Stimulated activated naive B cell treated with anti-CD40 and anti-IgM and Interleukin-4, amounts not matched to agents 10 μg/mL and 1 μg/mL and 100 μg/mL, for 72 hours (primary cell): Measurements from ENCODE around the gene ELP4.

Experiments
- ATAC-seq, 2 donors: fragments of 150-1000 bp; cut with Tn5 transposase; replicated peaks; 2 replicates each; pipeline ENCODE4 v1.10.0; 2021; ENCODE audit warnings: moderate library complexity in 1 of 2
- DNase-seq: peaks from one replicate; pipeline ENCODE4 v3.0.0; 2021
- H3K27ac Mint-ChIP-seq: one replicate; pipeline ENCODE4 v1.8.0; 2022; ENCODE audit warnings: mild to moderate bottlenecking, mixed read lengths
- H3K27me3 Mint-ChIP-seq, 2 donors: one replicate each; pipeline ENCODE4 v1.8.0; 2022; ENCODE audit warnings: mixed read lengths in 2 of 2
- H3K36me3 Mint-ChIP-seq, 2 donors: one replicate each; pipeline ENCODE4 v1.8.0; 2022; ENCODE audit warnings: mixed read lengths in 2 of 2, mild to moderate bottlenecking in 1 of 2
- H3K4me1 Mint-ChIP-seq, 2 donors: one replicate each; pipeline ENCODE4 v1.8.0; 2022; ENCODE audit warnings: mixed read lengths in 2 of 2, mild to moderate bottlenecking in 1 of 2
- H3K4me3 Mint-ChIP-seq, 2 donors: one replicate each; pipeline ENCODE4 v1.8.0; 2022; ENCODE audit warnings: mild to moderate bottlenecking in 2 of 2, mixed read lengths in 2 of 2, moderate library complexity in 1 of 2
- H3K9me3 Mint-ChIP-seq, 2 donors: one replicate each; pipeline ENCODE4 v1.8.0; 2022; ENCODE audit warnings: mixed read lengths in 2 of 2, mild to moderate bottlenecking in 1 of 2

The ELP4 gene

GRCh38 chr11:31768749-31769640 lies 259.4 kb downstream of the ELP4 start:
- no peaks in the 10 kb centered on the region for H3K27me3 Mint-ChIP-seq
- DNase-seq (no peak), ATAC-seq (no peak)
- H3K36me3 Mint-ChIP-seq, result peaks cover 9 to 26% of the 10 kb centered on the region in 2 donors
- H3K4me1 Mint-ChIP-seq, result no peaks in the 10 kb centered on the region
- H3K27ac Mint-ChIP-seq, result no peak overlapping the region
- no peak overlapping the region for H3K4me3 Mint-ChIP-seq
- no peaks in the 10 kb centered on the region for H3K9me3 Mint-ChIP-seq

DNA sequence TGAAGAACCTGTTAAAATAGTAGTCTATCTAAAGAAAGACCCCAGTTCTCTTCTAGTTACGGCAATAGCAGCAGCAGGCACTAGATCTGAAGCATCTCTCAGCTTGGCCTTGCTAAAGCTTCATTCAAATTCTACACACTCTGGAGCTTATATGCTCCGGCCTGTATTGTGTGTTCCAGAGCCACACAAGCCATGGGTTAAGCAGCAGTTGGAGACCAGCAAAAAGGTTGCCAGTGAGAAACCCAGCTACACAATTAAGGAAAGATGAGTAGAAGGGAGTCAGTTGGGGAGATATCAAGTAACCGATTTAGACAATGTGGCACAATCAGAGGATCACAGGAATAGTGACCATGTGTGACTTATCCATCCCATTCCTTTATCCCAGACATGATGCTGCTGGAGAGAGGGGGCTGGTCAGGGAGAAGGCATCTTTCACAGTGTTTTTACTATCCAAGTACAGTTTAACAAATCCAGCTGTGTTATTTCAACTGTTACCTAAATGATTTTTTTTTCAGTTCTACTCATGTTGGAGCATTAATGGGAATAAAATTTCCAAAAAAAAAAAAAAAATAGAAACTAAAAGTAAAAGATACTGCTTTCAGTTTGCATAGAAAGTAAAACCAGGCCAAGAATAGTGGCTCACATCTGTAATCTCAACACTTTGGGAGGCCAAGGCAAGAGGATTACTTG lies 260.6 kb downstream of the ELP4 start:
- H3K27ac Mint-ChIP-seq, result no peak overlapping the region
- H3K4me1 Mint-ChIP-seq, result no peaks in the 10 kb centered on the region
- no peaks in the 10 kb centered on the region for H3K27me3 Mint-ChIP-seq
- DNase-seq (no peak), ATAC-seq (no peak)
- H3K9me3 Mint-ChIP-seq, result no peaks in the 10 kb centered on the region
- H3K4me3 Mint-ChIP-seq, result no peak overlapping the region
- peaks cover 9 to 26% of the 10 kb centered on the region in 2 donors for H3K36me3 Mint-ChIP-seq

DNA sequence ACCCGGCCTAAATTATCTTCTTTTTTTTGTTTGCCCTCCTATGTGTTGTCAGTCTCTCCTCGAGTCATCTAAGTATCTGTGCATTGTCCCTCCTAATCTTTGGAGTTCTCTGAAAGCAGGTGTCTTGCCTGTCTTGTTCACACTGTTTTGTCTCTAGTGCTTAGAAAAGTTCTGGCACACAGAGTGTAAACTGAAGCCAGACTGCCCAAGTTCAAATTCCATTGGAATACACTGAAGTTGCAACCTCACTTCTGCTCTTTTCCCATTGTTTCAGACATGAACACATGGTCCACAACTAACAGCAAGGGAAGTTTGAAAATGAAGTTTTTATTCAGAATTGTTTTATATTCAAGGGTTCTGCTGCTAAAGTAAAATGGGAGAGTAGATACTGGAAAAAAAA lies 262.8 kb downstream of the ELP4 start:
- Mint-ChIP-seq H3K9me3 (peaks cover under 1 to 1% of the 10 kb centered on the region in 2 donors), H3K27me3 (no peaks in the 10 kb centered on the region), H3K4me3 (no peak overlapping the region), H3K27ac (no peak overlapping the region), H3K36me3 (peaks cover 12 to 29% of the 10 kb centered on the region in 2 donors), H3K4me1 (no peaks in the 10 kb centered on the region)
- DNase-seq, result no peak
- no peak for ATAC-seq

- H3K27ac Mint-ChIP-seq, result no peak overlapping the region
- H3K9me3 Mint-ChIP-seq, result peaks cover 2 to 4% of the 10 kb centered on the region in 2 donors
- no peak for DNase-seq
- no peak for ATAC-seq
- H3K36me3 Mint-ChIP-seq, result peaks cover 9 to 17% of the 10 kb centered on the region in 2 donors
- no peak overlapping the region for H3K4me3 Mint-ChIP-seq
- no peaks in the 10 kb centered on the region for H3K27me3 Mint-ChIP-seq
- no peaks in the 10 kb centered on the region for H3K4me1 Mint-ChIP-seq
Measured at GRCh38 chr11:31779374-31779791, 269.8 kb downstream of the ELP4 start.

GRCh38 chr11:31780078-31780477 lies 270.5 kb downstream of the ELP4 start:
- Mint-ChIP-seq H3K27ac (no peak overlapping the region), H3K27me3 (no peaks in the 10 kb centered on the region), H3K4me1 (no peaks in the 10 kb centered on the region), H3K9me3 (peaks cover 2 to 4% of the 10 kb centered on the region in 2 donors), H3K4me3 (no peak overlapping the region), H3K36me3 (peaks cover 9 to 17% of the 10 kb centered on the region in 2 donors)
- DNase-seq (no peak), ATAC-seq (no peak)

GRCh38 chr11:31780480-31780971 lies 271.0 kb downstream of the ELP4 start:
- H3K9me3 Mint-ChIP-seq, result peaks cover 2 to 4% of the 10 kb centered on the region in 2 donors
- H3K27ac Mint-ChIP-seq, result no peak overlapping the region
- H3K27me3 Mint-ChIP-seq, result no peaks in the 10 kb centered on the region
- ATAC-seq (no peak), DNase-seq (no peak)
- no peaks in the 10 kb centered on the region for H3K4me1 Mint-ChIP-seq
- peaks cover 9 to 17% of the 10 kb centered on the region in 2 donors for H3K36me3 Mint-ChIP-seq
- no peak overlapping the region for H3K4me3 Mint-ChIP-seq

DNA sequence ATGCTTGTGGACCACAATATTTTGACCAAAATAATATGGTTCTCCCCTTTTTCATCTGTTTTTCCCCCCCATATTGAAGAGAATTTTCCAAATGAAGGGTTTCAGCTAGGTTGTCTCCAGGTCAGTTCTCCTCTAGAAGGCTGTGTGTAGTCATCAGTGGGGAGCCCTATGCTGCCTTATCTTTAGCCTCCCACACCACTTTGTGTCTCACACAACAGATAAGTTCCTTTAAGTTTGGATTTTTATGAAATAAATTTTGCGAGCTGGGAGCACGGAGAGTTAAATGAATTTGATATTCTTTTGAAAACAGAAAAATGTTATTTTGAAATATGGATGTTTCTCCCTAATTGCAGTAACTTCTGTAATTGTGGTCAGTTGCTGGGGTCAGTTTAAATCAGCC lies 272.7 kb downstream of the ELP4 start:
- H3K36me3 Mint-ChIP-seq, result peaks cover 9 to 18% of the 10 kb centered on the region in 2 donors
- H3K4me3 Mint-ChIP-seq, result no peak overlapping the region
- DNase-seq (no peak), ATAC-seq (no peak)
- H3K27ac Mint-ChIP-seq, result no peak overlapping the region
- no peaks in the 10 kb centered on the region for H3K4me1 Mint-ChIP-seq
- H3K27me3 Mint-ChIP-seq, result no peaks in the 10 kb centered on the region
- H3K9me3 Mint-ChIP-seq, result peaks cover 2 to 4% of the 10 kb centered on the region in 2 donors

- Mint-ChIP-seq H3K27ac (no peak overlapping the region), H3K27me3 (no peaks in the 10 kb centered on the region), H3K36me3 (peaks cover 5 to 15% of the 10 kb centered on the region in 2 donors), H3K4me1 (no peaks in the 10 kb centered on the region), H3K9me3 (no peaks in the 10 kb centered on the region), H3K4me3 (no peak overlapping the region)
- ATAC-seq, result no peak
- no peak for DNase-seq
Measured at GRCh38 chr11:31783252-31783651, 273.7 kb downstream of the ELP4 start.

DNA sequence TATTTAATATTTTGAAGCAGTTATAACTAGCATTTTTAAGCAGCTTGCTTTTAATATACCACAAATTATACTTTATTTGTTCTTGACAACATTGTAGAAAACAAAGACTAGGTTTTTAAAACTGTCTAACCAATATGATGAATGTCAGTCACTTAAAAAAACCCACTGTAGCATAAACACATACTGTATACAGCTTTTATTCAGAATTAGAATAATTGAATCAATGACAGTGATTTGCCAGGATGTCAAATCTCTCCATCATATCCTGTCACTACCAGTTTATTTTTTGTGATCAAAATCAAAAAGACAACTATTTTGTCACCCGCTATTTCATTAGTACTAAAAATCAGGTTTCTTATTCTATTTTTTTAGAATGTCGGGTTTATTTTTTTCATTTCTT lies 275.0 kb downstream of the ELP4 start:
- DNase-seq (no peak), ATAC-seq (no peak)
- Mint-ChIP-seq H3K9me3 (no peaks in the 10 kb centered on the region), H3K27me3 (no peaks in the 10 kb centered on the region), H3K4me3 (no peak overlapping the region), H3K4me1 (no peaks in the 10 kb centered on the region), H3K36me3 (peaks cover 5 to 15% of the 10 kb centered on the region in 2 donors), H3K27ac (no peak overlapping the region)

DNA sequence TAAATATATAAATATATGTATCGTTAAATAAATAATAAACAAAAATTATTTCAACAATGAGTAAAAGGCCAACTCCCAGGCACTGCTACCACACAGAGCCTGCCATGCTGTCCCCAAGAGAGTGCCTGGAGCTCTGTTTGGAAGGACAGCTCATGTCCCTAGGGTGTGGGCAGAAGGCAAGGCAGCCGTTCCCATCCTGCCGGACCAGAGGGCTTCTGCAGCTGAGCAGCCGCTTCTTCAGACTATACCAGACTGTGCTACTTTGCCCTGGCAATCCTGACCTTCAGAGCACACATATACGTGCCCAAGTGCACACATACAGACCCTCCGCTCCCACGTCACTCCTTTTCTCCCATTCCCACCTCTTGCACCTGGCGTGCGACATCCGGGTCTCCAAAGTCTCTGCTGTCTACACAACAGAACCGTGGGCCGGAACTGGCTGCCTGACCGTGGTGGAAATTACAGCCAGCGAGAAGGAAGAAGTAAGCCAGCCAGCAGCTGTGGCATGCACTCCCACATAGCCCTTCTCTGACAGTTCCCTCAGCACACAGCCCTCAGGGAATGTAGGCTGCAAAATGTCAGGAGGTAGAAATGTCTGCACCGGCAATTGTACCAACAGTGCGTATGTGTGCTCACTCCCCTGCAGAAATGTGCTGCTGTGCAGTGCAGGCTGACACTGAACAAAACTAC lies 277.6 kb downstream of the ELP4 start:
- ATAC-seq, result no peak
- no peak overlapping the region for H3K27ac Mint-ChIP-seq

GRCh38 chr11:31788085-31788484 lies 278.5 kb downstream of the ELP4 start:
- ATAC-seq, result no peak

More for the DNA sequence above, 277.6 kb downstream of the ELP4 start:
- Mint-ChIP-seq H3K36me3 (peaks cover 5 to 11% of the 10 kb centered on the region in 2 donors), H3K27me3 (peaks cover 5 to 13% of the 10 kb centered on the region in 2 donors), H3K4me3 (no peak overlapping the region), H3K4me1 (no peaks in the 10 kb centered on the region), H3K9me3 (no peaks in the 10 kb centered on the region)
- no peak for DNase-seq

DNA sequence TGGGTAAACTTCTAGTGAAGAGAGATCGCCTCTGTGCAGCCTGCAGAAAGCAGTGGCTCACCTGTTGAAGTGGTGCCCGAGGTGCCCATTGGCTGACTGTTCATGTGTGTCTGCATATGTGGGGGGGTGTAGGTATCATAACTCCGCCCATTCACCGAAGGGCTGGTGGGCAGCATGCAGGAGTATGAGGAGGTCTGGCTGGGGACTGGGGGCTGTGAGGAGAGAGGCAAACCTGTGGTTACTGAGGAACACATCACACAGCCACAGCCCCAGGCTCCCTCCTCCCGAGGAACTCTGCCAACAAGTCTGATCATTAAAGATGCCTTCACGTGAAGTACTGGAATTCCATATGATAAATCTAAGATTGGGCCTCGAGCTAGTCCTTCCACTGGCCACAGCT lies 281.1 kb downstream of the ELP4 start:
- Mint-ChIP-seq H3K36me3 (peaks cover 2 to 4% of the 10 kb centered on the region in 2 donors), H3K9me3 (no peaks in the 10 kb centered on the region), H3K27me3 (peaks cover 30 to 42% of the 10 kb centered on the region in 2 donors), H3K4me3 (no peak overlapping the region), H3K4me1 (no peaks in the 10 kb centered on the region), H3K27ac (no peak overlapping the region)
- no peak for DNase-seq
- no peak for ATAC-seq

More at GRCh38 chr11:31788085-31788484, 278.5 kb downstream of the ELP4 start:
- H3K36me3 Mint-ChIP-seq, result peaks cover 2 to 7% of the 10 kb centered on the region in 2 donors
- H3K27ac Mint-ChIP-seq, result no peak overlapping the region
- no peak overlapping the region for H3K4me3 Mint-ChIP-seq
- H3K27me3 Mint-ChIP-seq, result peaks cover 12 to 21% of the 10 kb centered on the region in 2 donors
- no peaks in the 10 kb centered on the region for H3K4me1 Mint-ChIP-seq
- DNase-seq, result no peak
- H3K9me3 Mint-ChIP-seq, result no peaks in the 10 kb centered on the region

- peaks cover 3% of the 10 kb centered on the region in 2 donors for H3K36me3 Mint-ChIP-seq
- no peaks in the 10 kb centered on the region for H3K9me3 Mint-ChIP-seq
- H3K4me1 Mint-ChIP-seq, result peaks cover 2 to 6% of the 10 kb centered on the region in 2 donors
- H3K4me3 Mint-ChIP-seq, result no peak overlapping the region
- H3K27ac Mint-ChIP-seq, result no peak overlapping the region
- ATAC-seq (no peak), DNase-seq (no peak)
- H3K27me3 Mint-ChIP-seq, result peaks cover 44 to 55% of the 10 kb centered on the region in 2 donors
Measured at GRCh38 chr11:31792036-31792435, 282.5 kb downstream of the ELP4 start.

DNA sequence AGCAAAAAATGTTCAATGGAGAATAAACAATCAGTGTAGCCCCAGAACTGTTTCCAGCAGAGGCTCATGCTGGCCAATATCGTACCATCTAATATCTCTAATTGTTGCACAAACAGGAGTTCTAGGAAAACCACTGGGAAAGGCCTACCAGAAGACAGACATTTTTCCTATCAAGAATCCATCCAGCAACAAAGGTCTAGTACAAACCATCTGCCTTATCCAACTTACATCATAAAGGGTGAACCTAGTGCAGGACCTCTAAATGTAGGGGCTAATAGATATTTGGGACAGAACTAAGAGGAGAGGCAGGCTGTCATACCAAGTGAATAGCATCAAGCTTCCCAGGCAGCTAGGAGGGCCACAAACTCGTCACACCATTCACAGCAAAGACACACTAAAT lies 282.9 kb downstream of the ELP4 start:
- no peak overlapping the region for H3K27ac Mint-ChIP-seq
- peaks cover 48 to 60% of the 10 kb centered on the region in 2 donors for H3K27me3 Mint-ChIP-seq
- no peaks in the 10 kb centered on the region for H3K9me3 Mint-ChIP-seq
- peaks cover 5 to 8% of the 10 kb centered on the region in 2 donors for H3K4me1 Mint-ChIP-seq
- H3K4me3 Mint-ChIP-seq, result no peak overlapping the region
- no peak for DNase-seq
- ATAC-seq, result no peak
- H3K36me3 Mint-ChIP-seq, result peaks cover 0 to 3% of the 10 kb centered on the region in 2 donors
